ENCODE results near the gene SKA1.
"Not testable (repeated sequence)": the region's sequence is repeated elsewhere in the genome, so short reads cannot be mapped to it uniquely, and the experiment has no call there.

Gene SKA1

GRCh38 chr18:50401888-50402287, 27.0 kb downstream of the SKA1 start:
- no peaks in the 10 kb centered on the region for H3K9me3 Mint-ChIP-seq

GRCh38 chr18:50404752-50405581, 30.1 kb downstream of the SKA1 start:
- H3K27ac Mint-ChIP-seq: peak overlapping the region; percentile 97
- H3K4me1 Mint-ChIP-seq: peaks cover 99% of the 10 kb centered on the region
- H3K4me3 Mint-ChIP-seq: peak overlapping the region; percentile 83
- not testable (repeated sequence) for H3K9me3 Mint-ChIP-seq; H3K36me3 Mint-ChIP-seq (ENCODE audit: low read depth); H3K27me3 Mint-ChIP-seq (ENCODE audit: low read depth, poor library complexity)
- DNase-seq: peak; percentile 8

More at GRCh38 chr18:50401888-50402287, 27.0 kb downstream of the SKA1 start:
- H3K4me1 Mint-ChIP-seq: peaks cover 100% of the 10 kb centered on the region
- peak; percentile 75 for DNase-seq
- H3K36me3 Mint-ChIP-seq (ENCODE audit: low read depth): no peaks in the 10 kb centered on the region
- peak overlapping the region; percentile 97 for H3K27ac Mint-ChIP-seq
- peak overlapping the region; percentile 83 for H3K4me3 Mint-ChIP-seq
- TF ChIP-seq, protein P1, sequence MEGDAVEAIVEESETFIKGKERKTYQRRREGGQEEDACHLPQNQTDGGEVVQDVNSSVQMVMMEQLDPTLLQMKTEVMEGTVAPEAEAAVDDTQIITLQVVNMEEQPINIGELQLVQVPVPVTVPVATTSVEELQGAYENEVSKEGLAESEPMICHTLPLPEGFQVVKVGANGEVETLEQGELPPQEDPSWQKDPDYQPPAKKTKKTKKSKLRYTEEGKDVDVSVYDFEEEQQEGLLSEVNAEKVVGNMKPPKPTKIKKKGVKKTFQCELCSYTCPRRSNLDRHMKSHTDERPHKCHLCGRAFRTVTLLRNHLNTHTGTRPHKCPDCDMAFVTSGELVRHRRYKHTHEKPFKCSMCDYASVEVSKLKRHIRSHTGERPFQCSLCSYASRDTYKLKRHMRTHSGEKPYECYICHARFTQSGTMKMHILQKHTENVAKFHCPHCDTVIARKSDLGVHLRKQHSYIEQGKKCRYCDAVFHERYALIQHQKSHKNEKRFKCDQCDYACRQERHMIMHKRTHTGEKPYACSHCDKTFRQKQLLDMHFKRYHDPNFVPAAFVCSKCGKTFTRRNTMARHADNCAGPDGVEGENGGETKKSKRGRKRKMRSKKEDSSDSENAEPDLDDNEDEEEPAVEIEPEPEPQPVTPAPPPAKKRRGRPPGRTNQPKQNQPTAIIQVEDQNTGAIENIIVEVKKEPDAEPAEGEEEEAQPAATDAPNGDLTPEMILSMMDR (IDR thresholded peaks at IDR 0.05): no peak
- no peaks in the 10 kb centered on the region for H3K27me3 Mint-ChIP-seq (ENCODE audit: low read depth, poor library complexity)

- H3K36me3 Mint-ChIP-seq (ENCODE audit: low read depth): no peaks in the 10 kb centered on the region
- no peaks in the 10 kb centered on the region for H3K9me3 Mint-ChIP-seq
- TF ChIP-seq, protein P1 (IDR thresholded peaks at IDR 0.05): no peak
- no peaks in the 10 kb centered on the region for H3K27me3 Mint-ChIP-seq (ENCODE audit: low read depth, poor library complexity)
- H3K4me1 Mint-ChIP-seq: peaks cover 96% of the 10 kb centered on the region
- H3K4me3 Mint-ChIP-seq: peak overlapping the region; percentile 59
- peak overlapping the region; percentile 97 for H3K27ac Mint-ChIP-seq
- DNase-seq: peak; percentile 25
These were observed 30.9 kb downstream of the SKA1 start for GRCh38 chr18:50405582-50406271.

DNA sequence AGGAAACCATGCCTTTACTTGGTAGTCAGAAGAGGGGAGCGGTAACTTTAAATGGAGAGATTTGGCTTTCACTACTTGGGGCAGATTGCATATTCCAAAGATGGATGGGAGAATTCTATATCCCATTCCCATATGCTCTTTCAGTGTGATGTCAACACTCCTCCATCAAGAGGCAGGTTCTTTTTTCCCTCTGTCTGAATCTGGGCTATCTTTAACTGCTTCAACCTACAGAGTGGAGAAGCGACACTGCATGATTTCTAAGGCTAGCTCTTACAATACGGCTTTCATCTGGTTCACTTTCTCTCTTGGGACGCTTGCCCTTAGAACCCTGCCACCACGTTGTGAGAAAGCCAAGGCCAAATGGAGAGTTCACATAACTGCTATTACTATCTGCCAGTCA, 34.4 kb downstream of the SKA1 start:
- Mint-ChIP-seq H3K27ac (peak overlapping the region; percentile 89), H3K9me3 (peaks cover 15% of the 10 kb centered on the region), H3K4me1 (peaks cover 61% of the 10 kb centered on the region), H3K4me3 (no peak overlapping the region), H3K36me3 (ENCODE audit: low read depth) (peaks cover 17% of the 10 kb centered on the region), H3K27me3 (ENCODE audit: low read depth, poor library complexity) (no peaks in the 10 kb centered on the region)
- no peak for DNase-seq
- TF ChIP-seq, protein P1 (IDR thresholded peaks at IDR 0.05): no peak

GRCh38 chr18:50410008-50410407, 35.2 kb downstream of the SKA1 start:
- Mint-ChIP-seq H3K27me3 (ENCODE audit: low read depth, poor library complexity) (no peaks in the 10 kb centered on the region), H3K27ac (peak overlapping the region; percentile 41), H3K4me1 (peaks cover 53% of the 10 kb centered on the region), H3K36me3 (ENCODE audit: low read depth) (peaks cover 17% of the 10 kb centered on the region), H3K4me3 (no peak overlapping the region), H3K9me3 (peaks cover 15% of the 10 kb centered on the region)
- TF ChIP-seq, protein P1 (IDR thresholded peaks at IDR 0.05): no peak
- peak; percentile 31 for DNase-seq

- DNase-seq: no peak
- H3K4me1 Mint-ChIP-seq: peaks cover 44% of the 10 kb centered on the region
- TF ChIP-seq, protein P1 (IDR thresholded peaks at IDR 0.05): no peak
These were observed 36.0 kb downstream of the SKA1 start for GRCh38 chr18:50410894-50411293.

GRCh38 chr18:50416832-50417231, 42.0 kb downstream of the SKA1 start:
- not testable (repeated sequence) for H3K4me1 Mint-ChIP-seq; H3K27me3 Mint-ChIP-seq (ENCODE audit: low read depth, poor library complexity); DNase-seq; H3K27ac Mint-ChIP-seq; H3K4me3 Mint-ChIP-seq
- Mint-ChIP-seq H3K9me3 (peaks cover 59% of the 10 kb centered on the region), H3K36me3 (ENCODE audit: low read depth) (peaks cover 42% of the 10 kb centered on the region)

More at GRCh38 chr18:50410894-50411293, 36.0 kb downstream of the SKA1 start:
- no peak overlapping the region for H3K4me3 Mint-ChIP-seq
- H3K36me3 Mint-ChIP-seq (ENCODE audit: low read depth): peaks cover 17% of the 10 kb centered on the region
- no peaks in the 10 kb centered on the region for H3K27me3 Mint-ChIP-seq (ENCODE audit: low read depth, poor library complexity)
- no peak overlapping the region for H3K27ac Mint-ChIP-seq
- H3K9me3 Mint-ChIP-seq: peaks cover 21% of the 10 kb centered on the region

- not testable (repeated sequence) for H3K27ac Mint-ChIP-seq; DNase-seq; H3K4me1 Mint-ChIP-seq; H3K4me3 Mint-ChIP-seq; H3K27me3 Mint-ChIP-seq (ENCODE audit: low read depth, poor library complexity)
- H3K36me3 Mint-ChIP-seq (ENCODE audit: low read depth): peaks cover 34% of the 10 kb centered on the region
- peaks cover 53% of the 10 kb centered on the region for H3K9me3 Mint-ChIP-seq
These were observed 42.9 kb downstream of the SKA1 start for GRCh38 chr18:50417705-50418104.

All from nephron progenitor cell (in vitro differentiated cells).